GM12875 (cell line): Measurements from ENCODE around the gene CCDC190.

Experiments
- H3K4me3 ChIP-seq: one replicate; pipeline ENCODE4 v1.5.1; 2011; ENCODE audit warnings: low read depth, low read length, control low read depth
- TF ChIP-seq, protein P1 (sequence below): IDR thresholded peaks from 2 replicates; pipeline ENCODE4 v1.5.1; 2011; ENCODE audit warnings: low read depth, mild to moderate bottlenecking, control low read depth, inconsistent platforms, low read length, moderate library complexity, borderline replicate concordance; ENCODE audit not compliant: insufficient read depth

Gene CCDC190, protein sequence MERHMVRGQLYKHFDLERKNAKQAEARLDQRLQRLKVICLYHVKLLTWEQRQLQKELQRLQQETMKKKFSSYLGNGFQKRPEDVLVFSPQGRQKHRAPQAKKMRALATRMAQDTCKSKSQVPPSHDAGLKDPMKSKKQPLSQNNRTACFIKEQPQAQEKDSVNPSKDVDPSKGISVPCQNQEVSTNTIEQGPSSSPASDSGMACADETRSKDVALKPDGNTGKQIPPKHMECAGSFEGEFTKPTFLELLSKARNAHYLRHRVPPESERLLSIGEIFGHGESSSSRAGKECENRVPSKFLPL

GRCh38 chr1:162861101-162861500 lies at the start of gene CCDC190:
CCDC190 (minus strand) TSS chr1:162861175; CDS start chr1:162859646, 1,529 bp downstream.
- TF ChIP-seq, protein P1, sequence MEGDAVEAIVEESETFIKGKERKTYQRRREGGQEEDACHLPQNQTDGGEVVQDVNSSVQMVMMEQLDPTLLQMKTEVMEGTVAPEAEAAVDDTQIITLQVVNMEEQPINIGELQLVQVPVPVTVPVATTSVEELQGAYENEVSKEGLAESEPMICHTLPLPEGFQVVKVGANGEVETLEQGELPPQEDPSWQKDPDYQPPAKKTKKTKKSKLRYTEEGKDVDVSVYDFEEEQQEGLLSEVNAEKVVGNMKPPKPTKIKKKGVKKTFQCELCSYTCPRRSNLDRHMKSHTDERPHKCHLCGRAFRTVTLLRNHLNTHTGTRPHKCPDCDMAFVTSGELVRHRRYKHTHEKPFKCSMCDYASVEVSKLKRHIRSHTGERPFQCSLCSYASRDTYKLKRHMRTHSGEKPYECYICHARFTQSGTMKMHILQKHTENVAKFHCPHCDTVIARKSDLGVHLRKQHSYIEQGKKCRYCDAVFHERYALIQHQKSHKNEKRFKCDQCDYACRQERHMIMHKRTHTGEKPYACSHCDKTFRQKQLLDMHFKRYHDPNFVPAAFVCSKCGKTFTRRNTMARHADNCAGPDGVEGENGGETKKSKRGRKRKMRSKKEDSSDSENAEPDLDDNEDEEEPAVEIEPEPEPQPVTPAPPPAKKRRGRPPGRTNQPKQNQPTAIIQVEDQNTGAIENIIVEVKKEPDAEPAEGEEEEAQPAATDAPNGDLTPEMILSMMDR, result no peak
- no peak within 1 kb of the TSS for H3K4me3 ChIP-seq

DNA sequence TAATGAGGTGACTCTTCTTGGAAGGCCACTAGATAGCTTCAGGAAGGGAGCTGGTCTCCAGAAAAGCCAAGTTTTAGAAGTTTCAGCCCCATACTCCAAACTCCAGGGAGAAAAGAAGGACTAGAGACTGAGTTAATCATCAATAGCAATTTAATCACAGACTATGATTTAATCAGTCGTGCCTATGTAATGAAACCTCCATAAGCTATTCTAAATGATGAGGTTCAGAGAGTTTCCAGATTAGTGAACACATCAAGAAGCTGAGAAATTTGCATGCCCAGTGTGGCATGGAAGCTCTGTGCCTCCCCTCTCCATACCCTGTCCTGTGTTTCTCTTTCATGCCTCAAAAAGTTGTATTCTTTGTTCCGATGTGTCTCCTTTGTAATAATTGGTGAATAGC lies 49.2 kb upstream of the CCDC190 start:
- H3K4me3 ChIP-seq, result no peak overlapping the region
- TF ChIP-seq, protein P1, result no peak

GRCh38 chr1:162908780-162909179 lies 47.8 kb upstream of the CCDC190 start:
- H3K4me3 ChIP-seq, result no peak overlapping the region
- TF ChIP-seq, protein P1, result no peak

DNA sequence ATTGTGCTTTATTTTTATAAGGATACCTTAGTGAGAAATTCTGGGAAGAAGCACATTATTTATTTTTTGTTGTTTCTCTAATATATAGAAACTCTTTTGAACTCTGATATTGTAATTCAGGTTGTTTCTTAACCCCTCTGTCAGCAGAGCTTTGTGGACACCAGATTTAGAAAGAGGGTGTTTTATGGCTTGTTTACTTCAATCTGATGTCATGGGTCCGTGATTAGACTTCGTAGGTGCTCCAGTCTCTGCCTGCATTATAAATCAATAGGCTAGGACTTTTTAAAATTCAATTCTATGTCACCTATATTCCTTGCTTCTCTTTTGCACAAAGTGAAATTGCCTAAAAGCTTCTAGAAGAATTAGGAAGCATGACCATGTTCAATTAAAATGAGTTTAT lies 47.3 kb upstream of the CCDC190 start:
- TF ChIP-seq, protein P1, result no peak
- H3K4me3 ChIP-seq, result no peak overlapping the region

DNA sequence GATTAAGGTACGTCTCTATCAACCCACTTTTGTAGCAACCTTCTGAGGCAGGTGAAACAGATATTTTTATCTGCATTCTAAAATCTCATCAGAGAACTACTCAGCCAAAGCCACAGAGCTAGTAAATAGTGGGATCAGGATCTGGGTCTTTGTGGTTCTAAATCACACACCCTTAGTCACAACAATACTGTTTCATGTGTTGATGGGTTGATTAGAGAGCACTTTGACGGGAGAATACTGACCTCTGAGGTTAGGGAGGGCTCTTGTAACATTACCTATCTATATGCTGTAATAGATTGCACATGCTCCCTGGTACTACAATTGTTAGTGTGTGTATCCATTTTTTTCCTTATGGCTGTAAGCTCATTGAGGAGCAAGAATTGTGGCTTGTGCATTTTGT lies 45.5 kb upstream of the CCDC190 start:
- H3K4me3 ChIP-seq, result no peak overlapping the region
- TF ChIP-seq, protein P1, result no peak

GRCh38 chr1:162905174-162906158 lies 44.5 kb upstream of the CCDC190 start:
- TF ChIP-seq, protein P1, result no peak
- no peak overlapping the region for H3K4me3 ChIP-seq

DNA sequence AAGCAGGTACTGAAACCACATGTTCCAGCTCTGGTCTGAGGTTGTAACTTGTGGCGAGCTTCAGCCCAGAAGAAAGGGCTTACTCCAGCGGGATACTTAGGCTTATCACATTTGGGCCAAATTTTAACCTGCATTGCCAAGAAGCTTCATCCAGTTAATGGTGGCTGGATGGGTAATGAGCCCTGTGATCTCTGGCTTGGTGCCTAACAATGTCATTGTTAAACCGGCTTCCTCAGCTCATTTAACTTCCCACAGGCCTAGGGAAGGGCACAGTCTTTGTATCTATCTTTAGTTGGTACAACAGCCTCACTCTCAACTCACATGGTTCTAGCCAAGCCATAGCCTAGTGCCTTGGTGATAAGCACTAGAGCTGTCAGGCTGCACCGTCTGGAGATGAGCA lies 43.6 kb upstream of the CCDC190 start:
- no peak overlapping the region for H3K4me3 ChIP-seq
- TF ChIP-seq, protein P1, result no peak
